ENCODE results near the gene LGALS4. TPM values are rescaled to one million over a fixed set of nuclear protein-coding genes. Genes with fewer than 3 reads are reported as not detected.

The LGALS4 gene
- polyA plus RNA-seq, 1 experiment: 0.07 TPM

- Histone ChIP-seq H3K27me3 (ENCODE audit: control insufficient read depth, insufficient read depth, low read length) (no peaks in the 10 kb centered on the region), H3K4me3 (ENCODE audit: low read depth, low read length) (no peak overlapping the region), H3K9me3 (ENCODE audit: control insufficient read depth, insufficient read depth, low read length) (no peaks in the 10 kb centered on the region), H3K27ac (ENCODE audit: low read depth, low read length) (no peak overlapping the region)
- no peak for DNase-seq (ENCODE audit: low read depth, low spot score)
- ChIA-PET CTCF (no interaction called here), POLR2A (no interaction called here)
- TF ChIP-seq, protein P1, sequence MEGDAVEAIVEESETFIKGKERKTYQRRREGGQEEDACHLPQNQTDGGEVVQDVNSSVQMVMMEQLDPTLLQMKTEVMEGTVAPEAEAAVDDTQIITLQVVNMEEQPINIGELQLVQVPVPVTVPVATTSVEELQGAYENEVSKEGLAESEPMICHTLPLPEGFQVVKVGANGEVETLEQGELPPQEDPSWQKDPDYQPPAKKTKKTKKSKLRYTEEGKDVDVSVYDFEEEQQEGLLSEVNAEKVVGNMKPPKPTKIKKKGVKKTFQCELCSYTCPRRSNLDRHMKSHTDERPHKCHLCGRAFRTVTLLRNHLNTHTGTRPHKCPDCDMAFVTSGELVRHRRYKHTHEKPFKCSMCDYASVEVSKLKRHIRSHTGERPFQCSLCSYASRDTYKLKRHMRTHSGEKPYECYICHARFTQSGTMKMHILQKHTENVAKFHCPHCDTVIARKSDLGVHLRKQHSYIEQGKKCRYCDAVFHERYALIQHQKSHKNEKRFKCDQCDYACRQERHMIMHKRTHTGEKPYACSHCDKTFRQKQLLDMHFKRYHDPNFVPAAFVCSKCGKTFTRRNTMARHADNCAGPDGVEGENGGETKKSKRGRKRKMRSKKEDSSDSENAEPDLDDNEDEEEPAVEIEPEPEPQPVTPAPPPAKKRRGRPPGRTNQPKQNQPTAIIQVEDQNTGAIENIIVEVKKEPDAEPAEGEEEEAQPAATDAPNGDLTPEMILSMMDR (IDR thresholded peaks at IDR 0.05; ENCODE audit: low read depth, low read length): no peak
Observed at GRCh38 chr19:38842439-38843174, 29.9 kb upstream of the LGALS4 start.

DNA sequence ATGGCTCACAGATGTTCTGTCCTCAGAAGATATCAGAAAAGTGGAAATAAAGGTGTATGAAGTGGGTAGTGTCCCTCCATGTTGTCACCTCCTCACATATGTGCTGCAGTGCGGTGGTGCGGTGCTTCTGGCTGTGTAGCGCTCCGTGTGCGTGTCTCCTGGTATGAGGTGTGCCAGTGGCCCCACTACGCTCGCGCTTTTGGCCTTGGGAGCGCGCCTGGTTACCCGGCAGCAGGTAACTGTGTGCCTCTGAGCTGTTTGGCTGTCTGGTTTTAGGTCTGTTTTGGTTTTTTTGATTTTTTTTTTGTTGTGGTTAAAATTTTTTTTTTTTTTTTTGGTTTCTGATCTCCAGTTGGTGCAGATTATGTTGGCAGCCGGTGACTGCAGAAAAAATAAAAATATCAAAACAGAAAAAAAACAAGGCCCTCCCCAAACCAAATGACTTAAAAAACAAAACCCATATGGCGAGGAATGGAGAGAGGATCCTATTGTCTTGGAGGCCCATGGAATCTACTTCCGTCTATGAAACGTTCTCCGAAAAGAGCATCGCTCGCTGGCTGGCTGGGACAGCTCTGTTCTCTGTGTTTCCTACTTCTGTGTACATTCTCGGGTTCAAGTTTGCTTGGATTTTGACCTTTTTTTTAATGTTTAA lies 29.2 kb upstream of the LGALS4 start:
- CTCF ChIA-PET: interaction anchor here (1.2 kb wide), 1 partner anchor 88 kb away, joined by 5 read pairs; the partner anchor contains the start of genes MRPS12 and SARS2
- no peaks in the 10 kb centered on the region for H3K9me3 ChIP-seq (ENCODE audit: control insufficient read depth, insufficient read depth, low read length)
- no peaks in the 10 kb centered on the region for H3K27me3 ChIP-seq (ENCODE audit: control insufficient read depth, insufficient read depth, low read length)
- H3K27ac ChIP-seq (ENCODE audit: low read depth, low read length): peak overlapping the region; percentile 31
- no peak for DNase-seq (ENCODE audit: low read depth, low spot score)
- TF ChIP-seq, protein P1 (IDR thresholded peaks at IDR 0.05; ENCODE audit: low read depth, low read length): no peak
- H3K4me3 ChIP-seq (ENCODE audit: low read depth, low read length): no peak overlapping the region
- POLR2A ChIA-PET: no interaction called here

DNA sequence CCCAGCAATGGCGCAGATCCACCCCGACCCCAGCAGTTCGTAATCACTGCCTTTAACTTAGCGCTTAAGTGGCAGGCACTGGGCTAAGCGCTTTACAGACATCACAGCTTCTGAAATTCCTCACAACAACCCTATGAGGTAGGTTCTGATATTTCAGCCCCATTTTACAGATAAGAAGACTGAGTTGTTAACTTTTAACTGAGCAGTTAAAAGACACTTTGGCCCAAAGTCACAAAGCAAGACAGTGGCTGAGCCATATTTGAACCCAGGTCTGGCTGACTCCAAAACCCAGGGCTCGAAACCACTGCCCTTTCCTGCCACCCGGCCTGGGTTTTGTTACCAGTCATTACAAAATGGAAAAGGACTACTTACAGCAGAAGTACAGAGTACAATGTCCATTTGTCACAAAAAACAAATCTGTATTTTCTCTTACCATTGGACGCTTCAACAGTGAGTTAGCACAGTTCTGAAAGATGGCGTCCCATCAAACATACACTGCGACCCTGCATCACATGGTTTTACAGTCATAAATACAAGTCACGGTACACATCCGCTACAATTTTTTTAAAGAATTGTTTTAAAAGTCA lies 28.5 kb upstream of the LGALS4 start:
- Histone ChIP-seq H3K4me3 (ENCODE audit: low read depth, low read length) (no peak overlapping the region), H3K27ac (ENCODE audit: low read depth, low read length) (no peak overlapping the region), H3K27me3 (ENCODE audit: control insufficient read depth, insufficient read depth, low read length) (no peaks in the 10 kb centered on the region), H3K9me3 (ENCODE audit: control insufficient read depth, insufficient read depth, low read length) (no peaks in the 10 kb centered on the region)
- ChIA-PET POLR2A (interaction anchor here (0.6 to 1.1 kb wide), 3 partner anchors 9 to 107 kb away, joined by 3 to 4 read pairs (median 3); partner anchors contain the start of gene ECH1), CTCF (interaction anchor here (1.2 kb wide), 1 partner anchor 89 kb away, joined by 5 read pairs; the partner anchor contains the start of genes MRPS12 and SARS2)
- DNase-seq (ENCODE audit: low read depth, low spot score): no peak
- TF ChIP-seq, protein P1 (IDR thresholded peaks at IDR 0.05; ENCODE audit: low read depth, low read length): no peak

GRCh38 chr19:38840583-38840968 lies 27.8 kb upstream of the LGALS4 start:
- ChIA-PET POLR2A (interaction anchor here (0.6 to 1.1 kb wide), 3 partner anchors 9 to 106 kb away, joined by 3 to 4 read pairs (median 3); partner anchors contain the start of gene ECH1), CTCF (no interaction called here)
- no peaks in the 10 kb centered on the region for H3K27me3 ChIP-seq (ENCODE audit: control insufficient read depth, insufficient read depth, low read length)
- no peak for DNase-seq (ENCODE audit: low read depth, low spot score)
- TF ChIP-seq, protein P1 (IDR thresholded peaks at IDR 0.05; ENCODE audit: low read depth, low read length): no peak
- no peak overlapping the region for H3K4me3 ChIP-seq (ENCODE audit: low read depth, low read length)
- no peaks in the 10 kb centered on the region for H3K9me3 ChIP-seq (ENCODE audit: control insufficient read depth, insufficient read depth, low read length)
- no peak overlapping the region for H3K27ac ChIP-seq (ENCODE audit: low read depth, low read length)
